HG03280 (cell line): Measurements from ENCODE around the gene TPBGL.

Source experiments
- ATAC-seq: cut with Tn5 transposase; IDR thresholded peaks from one replicate; pipeline ENCODE4 v1.9.1; 2021; ENCODE audit warnings: mild to moderate bottlenecking, moderate library complexity; ENCODE audit not compliant: unreplicated experiment

Gene TPBGL

GRCh38 chr11:75240311-75241035 is at the start of gene TPBGL:
TPBGL (plus strand) TSS chr11:75240774; CDS start chr11:75241050, 276 bp downstream.
- no peak for ATAC-seq

GRCh38 chr11:75191330-75191717 is 49.2 kb upstream of the TPBGL start:
- no peak for ATAC-seq

GRCh38 chr11:75193271-75193670 is 47.3 kb upstream of the TPBGL start:
- no peak for ATAC-seq

- no peak for ATAC-seq
These were observed 46.9 kb upstream of the TPBGL start for GRCh38 chr11:75193711-75194110.

- ATAC-seq: no peak
These were observed 46.4 kb upstream of the TPBGL start for GRCh38 chr11:75194147-75194546.

GRCh38 chr11:75195167-75195962 is 45.2 kb upstream of the TPBGL start:
- ATAC-seq: no peak

- no peak for ATAC-seq
These were observed 44.1 kb upstream of the TPBGL start for GRCh38 chr11:75196426-75196825.

- ATAC-seq: no peak
These were observed 42.9 kb upstream of the TPBGL start for GRCh38 chr11:75197512-75198277.

GRCh38 chr11:75198278-75198973 is 42.1 kb upstream of the TPBGL start:
- no peak for ATAC-seq

- no peak for ATAC-seq
These were observed 41.1 kb upstream of the TPBGL start for GRCh38 chr11:75199412-75199955.

- ATAC-seq: no peak
These were observed 40.5 kb upstream of the TPBGL start for GRCh38 chr11:75200051-75200450.

GRCh38 chr11:75200531-75200930 is 40.0 kb upstream of the TPBGL start:
- ATAC-seq: no peak

- no peak for ATAC-seq
These were observed 38.8 kb upstream of the TPBGL start for GRCh38 chr11:75201771-75202170.

- no peak for ATAC-seq
These were observed 38.4 kb upstream of the TPBGL start for GRCh38 chr11:75202195-75202594.

- no peak for ATAC-seq
These were observed 37.4 kb upstream of the TPBGL start for GRCh38 chr11:75203138-75203537.

GRCh38 chr11:75203641-75204011 is 36.9 kb upstream of the TPBGL start:
- no peak for ATAC-seq

GRCh38 chr11:75204012-75204674 is 36.4 kb upstream of the TPBGL start:
- no peak for ATAC-seq

- ATAC-seq: peak; percentile 79
These were observed 35.6 kb upstream of the TPBGL start for GRCh38 chr11:75204685-75205563.

GRCh38 chr11:75205564-75206020 is 35.0 kb upstream of the TPBGL start:
- ATAC-seq: no peak
